ENCODE results near the gene DGAT2.

Gene DGAT2

GRCh38 chr11:75836417-75836816 is 67.8 kb downstream of the DGAT2 start:
- no peak for DNase-seq

- no peak for DNase-seq
Measured at GRCh38 chr11:75839851-75840250, 71.3 kb downstream of the DGAT2 start.

- no peak for DNase-seq
Measured at GRCh38 chr11:75840522-75840921, 71.9 kb downstream of the DGAT2 start.

GRCh38 chr11:75841739-75842138 is 73.2 kb downstream of the DGAT2 start:
- no peak for DNase-seq

- no peak for DNase-seq
Measured at GRCh38 chr11:75845324-75845723, 76.7 kb downstream of the DGAT2 start.

GRCh38 chr11:75849894-75850293 is 81.3 kb downstream of the DGAT2 start:
- DNase-seq: no peak

GRCh38 chr11:75850787-75851186 is 82.2 kb downstream of the DGAT2 start:
- no peak for DNase-seq
